HG03159 (cell line): Measurements from ENCODE around the gene SLC22A5.

ENCODE experiments used
- ATAC-seq: cut with Tn5 transposase; IDR thresholded peaks from one replicate; pipeline ENCODE4 v1.9.1; 2021; ENCODE audit warnings: mild to moderate bottlenecking, moderate library complexity; ENCODE audit not compliant: unreplicated experiment

The SLC22A5 gene

DNA sequence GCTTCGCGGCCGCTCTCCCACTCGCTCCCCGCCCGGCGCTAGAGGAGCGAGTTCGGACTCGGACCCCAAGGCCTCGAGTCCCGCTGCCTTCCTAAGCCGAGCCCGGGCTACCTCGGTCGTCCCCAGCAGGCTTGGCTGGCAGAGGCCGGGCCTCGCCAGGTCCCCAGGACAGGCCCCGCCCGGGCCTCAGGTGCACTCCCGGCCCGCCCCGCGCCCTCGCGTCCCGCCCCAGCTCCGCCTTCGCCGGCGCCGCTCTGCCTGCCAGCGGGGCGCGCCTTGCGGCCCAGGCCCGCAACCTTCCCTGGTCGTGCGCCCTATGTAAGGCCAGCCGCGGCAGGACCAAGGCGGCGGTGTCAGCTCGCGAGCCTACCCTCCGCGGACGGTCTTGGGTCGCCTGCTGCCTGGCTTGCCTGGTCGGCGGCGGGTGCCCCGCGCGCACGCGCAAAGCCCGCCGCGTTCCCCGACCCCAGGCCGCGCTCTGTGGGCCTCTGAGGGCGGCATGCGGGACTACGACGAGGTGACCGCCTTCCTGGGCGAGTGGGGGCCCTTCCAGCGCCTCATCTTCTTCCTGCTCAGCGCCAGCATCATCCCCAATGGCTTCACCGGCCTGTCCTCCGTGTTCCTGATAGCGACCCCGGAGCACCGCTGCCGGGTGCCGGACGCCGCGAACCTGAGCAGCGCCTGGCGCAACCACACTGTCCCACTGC, at the start of gene SLC22A5:
Gene SLC22A5 (plus strand): TSS at position 237 of the 707 bp plus-strand sequence. CDS start 263 bp downstream, at position 500.
- peak; percentile 90 for ATAC-seq

- ATAC-seq = no peak
These were observed 49.5 kb upstream of the SLC22A5 start for GRCh38 chr5:132319975-132320374.

DNA sequence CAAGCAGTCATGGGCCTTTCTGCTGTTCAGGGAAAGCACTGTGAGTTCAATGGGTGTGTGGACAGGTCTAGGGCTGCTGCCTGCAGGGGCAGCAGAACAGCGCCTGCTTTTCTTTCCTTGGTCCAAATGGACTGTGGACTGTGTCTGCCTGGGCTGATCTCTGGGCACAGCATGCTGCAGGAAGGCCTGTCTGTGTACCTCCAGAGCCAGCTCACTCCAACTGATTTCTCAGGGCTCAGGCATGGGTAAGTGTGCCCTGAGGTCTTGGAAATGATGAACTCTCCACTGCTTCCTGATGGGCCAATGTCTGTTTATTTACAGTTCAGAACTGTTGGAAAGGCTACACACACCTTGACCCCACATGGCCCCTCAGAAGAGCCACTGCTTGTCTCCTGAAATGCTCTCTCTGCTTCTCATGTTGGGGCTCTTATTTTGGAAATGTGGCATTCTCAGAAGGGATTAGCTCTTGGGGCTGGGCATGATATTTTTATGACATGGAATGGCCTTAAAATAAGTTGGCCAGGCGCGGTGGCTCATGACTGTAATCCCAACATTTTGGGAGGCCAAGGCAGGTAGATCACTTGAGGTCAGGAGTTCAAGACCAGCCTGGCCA, 48.3 kb upstream of the SLC22A5 start:
- ATAC-seq = no peak

DNA sequence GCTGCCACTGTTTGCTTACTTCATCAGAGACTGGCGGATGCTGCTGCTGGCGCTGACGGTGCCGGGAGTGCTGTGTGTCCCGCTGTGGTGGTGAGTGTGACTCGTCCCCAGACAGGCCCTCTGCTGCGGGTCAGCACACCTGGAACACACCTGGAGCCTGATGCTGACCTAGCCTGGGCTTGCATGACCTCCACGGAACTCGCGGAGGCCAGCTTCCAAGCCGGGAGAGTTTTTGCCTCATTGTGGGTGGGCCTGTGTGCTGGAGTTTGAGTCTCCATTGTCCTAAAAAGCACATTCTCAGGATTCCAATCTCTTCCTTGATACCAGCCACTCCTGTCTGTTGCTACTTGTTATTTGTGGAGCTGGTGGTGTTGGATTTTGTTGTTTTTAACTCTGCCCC, 47.2 kb upstream of the SLC22A5 start:
- ATAC-seq = no peak

DNA sequence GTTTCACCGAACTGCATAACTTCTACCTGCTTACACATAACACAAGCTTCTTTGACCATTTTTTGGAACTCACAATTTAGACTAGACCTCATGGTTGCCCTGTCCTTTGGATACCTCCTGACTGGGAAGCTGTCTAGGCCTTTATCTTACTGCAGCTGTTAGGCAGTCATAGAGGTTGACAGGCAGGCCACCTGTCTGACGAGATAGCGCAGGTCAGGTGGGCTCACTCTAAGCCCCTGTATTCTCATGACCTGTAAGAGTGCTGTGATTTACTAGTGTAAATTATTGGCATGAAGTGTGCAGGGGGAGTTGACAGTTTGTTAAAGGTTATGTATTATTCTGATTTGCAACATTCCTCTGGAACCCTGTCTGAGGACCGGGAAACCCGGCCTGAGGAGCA, 46.3 kb upstream of the SLC22A5 start:
- no peak for ATAC-seq

- ATAC-seq = no peak
These were observed 43.8 kb upstream of the SLC22A5 start for GRCh38 chr5:132325691-132326090.

GRCh38 chr5:132327252-132327955, 42.1 kb upstream of the SLC22A5 start:
- no peak for ATAC-seq

GRCh38 chr5:132334812-132335211, 34.7 kb upstream of the SLC22A5 start:
- no peak for ATAC-seq

GRCh38 chr5:132335402-132335801, 34.1 kb upstream of the SLC22A5 start:
- no peak for ATAC-seq

DNA sequence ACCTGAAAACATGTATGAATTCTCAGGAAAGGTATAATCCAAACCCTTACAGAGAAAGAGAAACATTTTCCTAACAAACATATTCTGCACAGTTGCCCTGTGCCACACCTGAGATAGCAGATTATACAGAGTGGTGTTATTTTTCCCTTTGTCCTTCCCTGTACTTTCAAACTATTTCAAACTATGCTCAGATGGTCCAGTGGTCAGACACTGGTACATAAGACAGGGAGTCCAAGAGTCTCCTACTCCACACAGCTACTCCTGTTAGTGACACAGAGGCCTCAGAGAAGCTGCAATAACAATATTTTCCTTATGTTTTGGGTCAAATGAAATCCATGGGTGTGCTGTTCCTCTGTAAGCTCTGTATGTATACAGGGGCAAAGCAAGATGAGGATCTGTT, 30.0 kb upstream of the SLC22A5 start:
- no peak for ATAC-seq

GRCh38 chr5:132342291-132343180, 27.0 kb upstream of the SLC22A5 start:
- no peak for ATAC-seq

DNA sequence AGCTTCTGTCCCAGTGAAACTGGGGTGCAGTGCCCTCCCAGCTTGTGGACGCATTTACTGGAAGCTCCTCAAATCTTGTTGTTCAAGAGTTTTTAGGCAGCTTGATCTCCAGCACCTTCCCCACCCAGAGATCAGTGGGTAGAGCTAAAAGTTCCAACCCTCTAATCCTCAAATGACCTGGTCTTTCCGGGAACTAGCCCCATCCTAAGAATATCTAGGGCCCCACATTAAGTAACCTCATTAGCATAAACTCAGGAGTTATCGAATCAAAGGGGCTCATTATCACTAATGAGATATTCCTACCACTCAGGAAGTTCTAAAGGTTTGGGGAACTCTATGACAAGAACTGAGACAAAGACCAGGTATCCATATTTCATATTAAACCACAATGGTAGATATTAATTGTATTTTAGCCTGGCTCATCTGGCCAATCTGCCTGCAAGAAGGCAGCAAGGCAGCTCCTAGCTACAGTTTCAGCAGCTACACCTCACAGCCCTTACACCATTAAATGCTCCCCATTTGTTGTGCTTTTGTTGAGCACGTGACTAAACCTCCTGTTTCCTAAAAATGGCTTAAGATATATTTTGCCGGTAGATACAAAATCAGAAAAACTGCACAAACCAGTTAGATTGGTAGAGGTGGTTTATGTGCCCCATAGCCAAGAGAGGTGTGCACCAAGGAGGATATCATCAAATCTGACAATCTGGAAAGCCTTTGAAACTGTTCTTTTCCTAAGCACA, 24.6 kb upstream of the SLC22A5 start:
- no peak for ATAC-seq

DNA sequence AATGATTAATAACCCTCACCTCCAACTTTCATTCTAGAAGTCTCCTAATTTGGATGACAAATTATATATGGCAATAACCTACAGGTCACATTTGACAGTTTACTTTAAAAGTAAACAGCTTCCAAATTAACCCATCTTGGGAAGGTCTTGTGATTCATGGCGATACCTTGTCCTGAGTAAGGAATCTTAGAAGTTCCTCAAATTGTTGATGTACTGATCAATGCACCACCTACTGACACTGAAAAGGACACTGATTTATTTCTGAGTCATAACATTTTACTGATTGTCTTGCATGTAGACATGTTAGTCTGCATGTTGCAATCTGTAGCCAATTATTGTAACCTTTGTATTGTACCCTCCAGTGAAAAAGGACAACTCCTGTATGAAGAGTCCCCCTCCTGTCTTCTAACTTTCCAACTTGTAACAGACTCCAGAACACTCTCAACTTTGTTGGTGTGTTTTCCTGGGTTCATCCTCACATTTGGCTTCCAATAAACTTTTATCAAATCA, 16.0 kb upstream of the SLC22A5 start:
- ATAC-seq = no peak

DNA sequence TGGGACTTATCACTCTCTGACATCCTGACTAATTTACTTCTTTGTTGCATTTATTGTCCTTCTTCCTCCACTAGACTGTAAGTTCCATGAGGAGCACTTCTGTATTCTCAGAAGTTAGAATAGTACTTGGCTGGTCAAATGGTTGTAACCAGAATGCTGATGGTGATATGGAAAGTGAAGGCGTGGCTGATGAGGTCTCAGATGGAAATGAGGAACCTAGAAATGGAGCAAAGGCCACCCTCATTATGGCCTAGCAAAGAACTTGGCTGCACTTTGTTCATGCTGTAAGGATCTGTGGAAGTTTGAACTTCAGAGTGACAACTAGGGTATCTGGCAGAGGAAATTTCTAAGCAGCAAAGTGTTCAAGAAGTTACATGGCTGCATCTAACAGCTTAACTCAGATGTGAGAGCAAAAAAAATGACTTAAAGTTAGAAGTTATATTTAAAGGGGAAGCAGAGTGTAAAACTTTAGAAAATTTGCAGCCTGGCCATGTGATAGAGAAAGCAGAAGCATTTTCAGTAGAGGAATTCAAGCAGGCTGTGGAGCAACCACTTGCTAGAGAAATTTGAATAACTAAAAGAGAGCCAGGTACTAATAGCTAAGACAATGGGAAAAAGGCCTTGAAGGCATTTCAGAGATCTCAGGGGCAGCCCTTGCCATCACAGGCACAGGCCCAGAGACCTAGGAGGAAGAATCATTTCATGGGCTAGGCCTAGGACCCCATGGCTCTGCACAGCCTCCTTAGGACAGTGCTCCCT, 14.9 kb upstream of the SLC22A5 start:
- no peak for ATAC-seq

- no peak for ATAC-seq
These were observed 14.3 kb upstream of the SLC22A5 start for GRCh38 chr5:132355140-132355765.

DNA sequence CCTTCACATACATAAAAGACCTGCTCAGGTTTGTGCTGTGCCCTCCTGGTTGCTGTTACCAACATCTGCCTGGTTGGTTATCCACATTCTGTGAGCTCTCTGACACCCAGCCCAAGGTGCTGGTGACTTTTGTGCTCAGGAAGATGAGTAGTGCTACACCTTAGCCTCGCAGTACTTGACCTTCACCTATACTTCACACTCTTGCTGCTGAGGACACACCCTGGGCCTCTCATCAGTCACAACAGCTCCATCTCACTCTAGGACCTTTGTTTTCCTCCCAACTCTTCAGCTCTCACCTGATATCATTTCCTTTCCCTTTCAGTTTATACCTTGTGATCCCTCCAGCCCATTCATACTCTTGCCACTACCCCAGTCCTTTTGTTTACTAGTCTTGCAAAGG, 10.7 kb upstream of the SLC22A5 start:
- ATAC-seq = no peak

DNA sequence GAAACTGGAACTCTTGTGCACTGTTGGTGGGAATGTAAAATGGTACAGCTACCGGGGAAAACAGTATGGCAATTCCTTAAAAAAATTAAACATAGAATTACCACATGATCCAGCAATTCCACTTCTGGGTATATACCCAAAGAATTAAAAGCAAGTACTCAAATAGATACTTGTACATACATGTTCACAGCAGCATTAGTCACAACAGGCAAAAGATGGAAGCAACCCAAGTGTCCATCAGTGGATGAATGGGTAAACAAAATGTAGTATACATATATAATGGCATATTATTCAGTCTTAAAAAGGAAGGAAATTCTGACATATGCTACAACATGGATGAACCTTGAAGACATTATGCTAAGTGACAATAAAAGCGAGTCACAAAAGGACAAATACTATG, 7.4 kb upstream of the SLC22A5 start:
- no peak for ATAC-seq

DNA sequence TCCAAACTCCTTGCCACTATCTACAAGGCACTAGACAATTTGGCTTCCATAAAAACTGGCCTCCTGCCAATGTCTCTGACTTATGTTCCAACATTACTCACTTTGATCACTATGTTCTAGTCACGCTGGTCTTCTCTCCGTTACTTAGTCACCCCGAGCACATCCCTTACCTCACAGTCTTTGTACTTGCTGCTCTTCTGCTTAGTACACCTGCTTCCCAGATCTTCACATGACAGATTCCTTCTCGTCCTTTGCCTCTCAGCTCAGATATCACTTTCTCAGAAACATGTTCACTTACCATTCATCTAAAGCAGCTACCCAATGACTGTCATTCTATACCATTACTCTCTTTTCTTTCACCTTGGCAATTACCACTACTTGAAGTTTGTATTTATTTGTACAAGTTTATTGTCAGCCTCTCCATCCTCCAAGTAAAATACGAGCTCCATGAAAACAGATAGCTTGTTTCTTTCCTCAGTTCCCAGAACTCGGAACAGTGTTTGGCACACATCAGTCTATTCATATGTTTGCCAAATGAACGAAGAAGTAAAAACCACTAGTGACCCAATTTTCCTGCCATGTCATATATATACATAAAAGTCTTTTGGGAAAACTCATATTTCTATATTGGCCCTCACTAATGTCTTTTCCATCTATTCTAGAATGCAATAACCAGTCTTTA, 5.9 kb upstream of the SLC22A5 start:
- no peak for ATAC-seq
